GM23248 (cell line): ENCODE data around the gene COL18A1. TPM values are rescaled to one million over a fixed set of nuclear protein-coding genes. Genes with fewer than 3 reads are reported as not detected.

ENCODE experiments used
- DNase-seq: peaks from one replicate; pipeline ENCODE4 v3.0.0-alpha.2; 2015
- H2AFZ ChIP-seq: fragments of 200-600 bp; sonication (generic); 2 replicates; pipeline ENCODE4 v1.6.1; 2016; ENCODE audit warnings: antibody characterized with exemption
- H3F3A ChIP-seq: fragments of 200-600 bp; sonication (generic); 2 replicates; pipeline ENCODE4 v1.6.1; 2016; ENCODE audit warnings: mild to moderate bottlenecking, antibody characterized with exemption, mixed run types; ENCODE audit not compliant: insufficient read depth
- H3K27ac ChIP-seq: fragments of 200-600 bp; sonication (generic); 2 replicates; pipeline ENCODE4 v1.5.1; 2016; ENCODE audit warnings: mild to moderate bottlenecking
- H3K27me3 ChIP-seq: fragments of 200-600 bp; sonication (generic); replicated peaks from 2 replicates; pipeline ENCODE4 v1.6.1; 2016; ENCODE audit warnings: mild to moderate bottlenecking; ENCODE audit not compliant: insufficient read depth
- H3K36me3 ChIP-seq: fragments of 200-600 bp; sonication (generic); 2 replicates; pipeline ENCODE4 v1.6.1; 2016; ENCODE audit warnings: low read depth, mild to moderate bottlenecking
- H3K4me1 ChIP-seq: fragments of 200-600 bp; sonication (generic); 2 replicates; pipeline ENCODE4 v1.6.1; 2016; ENCODE audit warnings: mild to moderate bottlenecking; ENCODE audit not compliant: insufficient read depth
- H3K4me2 ChIP-seq: fragments of 200-600 bp; sonication (generic); one replicate; pipeline ENCODE4 v1.6.1; 2016; ENCODE audit warnings: mild to moderate bottlenecking; ENCODE audit not compliant: unreplicated experiment
- H3K4me3 ChIP-seq: fragments of 200-600 bp; sonication (generic); 2 replicates; pipeline ENCODE4 v1.5.1; 2016; ENCODE audit warnings: mild to moderate bottlenecking
- H3K79me2 ChIP-seq: fragments of 200-600 bp; sonication (generic); 2 replicates; pipeline ENCODE4 v1.6.1; 2016; ENCODE audit warnings: mild to moderate bottlenecking; ENCODE audit not compliant: insufficient read depth
- H3K9ac ChIP-seq: fragments of 200-600 bp; sonication (generic); 2 replicates; pipeline ENCODE4 v1.6.1; 2016; ENCODE audit warnings: mild to moderate bottlenecking
- H3K9me2 ChIP-seq: fragments of 200-600 bp; sonication (generic); 2 replicates; pipeline ENCODE4 v1.6.1; 2016; ENCODE audit warnings: mixed run types, mild to moderate bottlenecking, moderate library complexity; ENCODE audit not compliant: insufficient read depth
- H3K9me3 ChIP-seq: fragments of 200-600 bp; sonication (generic); one replicate; pipeline ENCODE4 v1.6.1; 2017; ENCODE audit warnings: low read depth
- H4K20me1 ChIP-seq: fragments of 200-600 bp; sonication (generic); 2 replicates; pipeline ENCODE4 v1.6.0; 2016; ENCODE audit not compliant: insufficient read depth
- EZH2 ChIP-seq: fragments of 200-600 bp; sonication (generic); IDR thresholded peaks from 2 replicates; pipeline ENCODE4 v1.6.1; 2018; ENCODE audit warnings: antibody characterized with exemption, mild to moderate bottlenecking; ENCODE audit not compliant: insufficient read depth, poor library complexity, severe bottlenecking
- EZH2phosphoT487 ChIP-seq: fragments of 200-600 bp; sonication (generic); IDR thresholded peaks from 2 replicates; pipeline ENCODE4 v1.6.1; 2018; ENCODE audit warnings: antibody characterized with exemption, moderate library complexity, mild to moderate bottlenecking, low read depth; ENCODE audit not compliant: insufficient read depth
- WGBS, 2 experiments: methylation state at CpG; one replicate each; pipeline ENCODE4 v1.1.6; 2015 to 2017; ENCODE audit warnings: low lambda C conversion rate in 2 of 2, low coverage in 1 of 2; ENCODE audit errors: missing lambda C conversion rate in 2 of 2; 5-methylcytosine and 5-hydroxymethylcytosine counted together
- in situ Hi-C: fragments of 300-500 bp; cut with MboI; formaldehyde crosslinking; loops from 2 replicates; pipeline ENCODE4 v1.15.0; 2020
- polyA plus RNA-seq: library from polyadenylated mRNA; unstranded; fragments of >200 nt; fragmentation: Nextera tagmentation; extraction: Ambion mirVana; gene quantifications from 2 replicates; pipeline ENCODE4 v1.2.1, GENCODE V29; 2016
- total RNA-seq: library from RNA; depleted of rRNA; stranded (reverse); fragments of >200 nt; shearing (Covaris generic); gene quantifications from 2 replicates; pipeline ENCODE4 v1.2.3, GENCODE V29; 2014

Gene COL18A1
- total and polyA plus RNA-seq, 2 experiments from 2014 or later: 1.7 to 30.5 TPM

DNA sequence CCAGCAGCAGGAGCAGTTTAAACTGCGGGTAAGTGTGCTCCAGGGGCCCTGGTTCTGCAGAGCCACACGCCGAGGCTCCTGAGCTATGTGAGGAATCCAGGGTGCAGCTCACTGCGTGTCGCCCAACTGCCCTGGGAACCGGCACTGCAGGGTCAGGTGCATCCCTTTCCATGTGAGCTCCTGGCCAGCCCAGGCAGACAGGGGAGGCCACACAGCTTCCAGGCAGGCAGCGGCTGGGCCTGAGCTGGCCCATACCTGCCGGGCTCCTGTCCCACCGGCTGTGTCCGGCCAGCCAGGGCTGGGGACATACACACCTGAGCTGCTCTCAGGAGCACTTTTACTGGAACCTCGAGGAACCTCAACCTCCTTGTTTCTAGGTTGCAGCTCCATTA is 18.6 kb upstream of the COL18A1 start:
- Histone ChIP-seq H3K9ac (no peak overlapping the region), H4K20me1 (no peaks in the 10 kb centered on the region), H3K27ac (no peak overlapping the region), H3K4me2 (peak overlapping the region; percentile 60), H3F3A (peaks cover 12% of the 10 kb centered on the region; the same call in 1 of the 2 replicates), H3K9me3 (no peaks in the 10 kb centered on the region), H2AFZ (no peak overlapping the region), H3K9me2 (no peaks in the 10 kb centered on the region), H3K4me3 (peak overlapping the region; percentile 22; the same call in 1 of the 2 replicates), H3K79me2 (no peaks in the 10 kb centered on the region), H3K4me1 (peaks cover 6% of the 10 kb centered on the region; the same call in 1 of the 2 replicates), H3K27me3 (no peaks in the 10 kb centered on the region), H3K36me3 (no peaks in the 10 kb centered on the region)
- no peak for TF ChIP-seq EZH2
- TF ChIP-seq EZH2phosphoT487: no peak
- WGBS, 2 experiments: 37 to 46% methylated on average over 11 of the region's 11 CpGs
- in situ Hi-C loops: no loop called here
- no peak for DNase-seq

DNA sequence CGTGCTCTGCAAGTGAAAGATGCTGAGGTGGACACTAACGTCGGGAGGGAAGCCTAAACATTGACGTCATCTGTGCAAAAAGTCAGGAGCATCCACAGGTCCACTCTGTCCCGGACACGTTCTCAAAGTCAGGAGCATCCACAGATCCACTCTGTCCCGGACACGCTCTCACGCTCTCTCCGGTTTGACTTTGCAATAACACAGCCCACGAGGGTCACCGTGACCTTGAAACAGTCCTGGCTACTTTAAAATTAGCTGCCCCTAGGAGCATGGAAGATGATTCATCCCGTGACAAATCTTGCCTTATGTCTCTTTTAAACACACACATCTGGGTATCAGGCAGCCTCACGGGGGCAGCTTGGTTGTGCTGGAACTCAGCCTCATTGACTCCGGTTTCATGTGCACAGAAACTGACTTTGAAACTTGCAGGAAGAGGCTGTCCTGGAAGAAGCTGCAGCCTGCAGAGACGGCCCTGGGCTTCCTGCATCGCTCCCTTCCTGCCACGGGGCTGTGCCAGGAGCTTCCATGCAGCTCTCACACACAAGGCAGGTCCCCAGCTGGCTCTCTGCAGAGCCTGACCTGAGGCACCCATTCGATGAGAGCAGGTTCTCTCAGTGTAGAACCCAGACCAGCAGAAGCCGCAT is 18.1 kb upstream of the COL18A1 start:
- Histone ChIP-seq H3K4me2 (peak overlapping the region; percentile 60), H3K9me3 (no peaks in the 10 kb centered on the region), H3K4me3 (peak overlapping the region; percentile 22; the same call in 1 of the 2 replicates), H3K4me1 (peaks cover 6% of the 10 kb centered on the region; the same call in 1 of the 2 replicates), H3K79me2 (no peaks in the 10 kb centered on the region), H3F3A (peaks cover 12% of the 10 kb centered on the region; the same call in 1 of the 2 replicates), H2AFZ (peak overlapping the region; percentile 39; the same call in 1 of the 2 replicates), H3K27me3 (no peaks in the 10 kb centered on the region), H4K20me1 (no peaks in the 10 kb centered on the region), H3K9me2 (no peaks in the 10 kb centered on the region), H3K9ac (peak overlapping the region; percentile 6; the same call in 1 of the 2 replicates), H3K27ac (no peak overlapping the region), H3K36me3 (no peaks in the 10 kb centered on the region)
- in situ Hi-C loops: no loop called here
- peak; percentile 93 for DNase-seq
- TF ChIP-seq EZH2 (no peak), EZH2phosphoT487 (no peak)
- WGBS, 2 experiments: 6 to 10% methylated on average over 17 to 20 of the region's 20 CpGs

DNA sequence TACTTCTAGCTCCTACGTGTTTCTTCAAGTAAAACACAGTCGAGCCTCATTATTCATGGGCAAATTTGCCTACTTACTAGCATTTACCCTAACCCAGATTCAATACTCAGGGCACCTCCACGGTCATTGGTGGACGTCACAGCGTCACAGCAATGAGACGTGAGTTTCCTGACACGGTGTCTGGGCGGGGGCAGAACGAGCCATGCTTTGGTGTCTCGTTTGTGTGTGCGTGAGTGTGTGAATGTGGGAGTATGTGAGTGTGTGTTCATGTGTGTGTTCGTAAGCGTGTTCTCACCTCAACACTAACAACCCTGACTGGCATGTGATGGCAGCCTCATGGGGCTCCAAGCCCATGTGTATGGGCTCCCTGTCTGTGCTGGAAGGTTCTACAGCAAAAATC is 17.5 kb upstream of the COL18A1 start:
- DNase-seq: no peak
- Histone ChIP-seq H3K9me2 (no peaks in the 10 kb centered on the region), H3K4me1 (peaks cover 6% of the 10 kb centered on the region; the same call in 1 of the 2 replicates), H3K9me3 (no peaks in the 10 kb centered on the region), H3K4me3 (no peak overlapping the region), H3K27me3 (no peaks in the 10 kb centered on the region), H3K27ac (no peak overlapping the region), H4K20me1 (no peaks in the 10 kb centered on the region), H3K36me3 (no peaks in the 10 kb centered on the region), H3K4me2 (peak overlapping the region; percentile 60), H2AFZ (peak overlapping the region; percentile 39; the same call in 1 of the 2 replicates), H3K79me2 (no peaks in the 10 kb centered on the region), H3F3A (peaks cover 12% of the 10 kb centered on the region; the same call in 1 of the 2 replicates), H3K9ac (peak overlapping the region; percentile 6; the same call in 1 of the 2 replicates)
- in situ Hi-C loops: no loop called here
- WGBS, 2 experiments: 88 to 94% methylated on average over 13 of the region's 13 CpGs
- TF ChIP-seq EZH2 (no peak), EZH2phosphoT487 (no peak)

DNA sequence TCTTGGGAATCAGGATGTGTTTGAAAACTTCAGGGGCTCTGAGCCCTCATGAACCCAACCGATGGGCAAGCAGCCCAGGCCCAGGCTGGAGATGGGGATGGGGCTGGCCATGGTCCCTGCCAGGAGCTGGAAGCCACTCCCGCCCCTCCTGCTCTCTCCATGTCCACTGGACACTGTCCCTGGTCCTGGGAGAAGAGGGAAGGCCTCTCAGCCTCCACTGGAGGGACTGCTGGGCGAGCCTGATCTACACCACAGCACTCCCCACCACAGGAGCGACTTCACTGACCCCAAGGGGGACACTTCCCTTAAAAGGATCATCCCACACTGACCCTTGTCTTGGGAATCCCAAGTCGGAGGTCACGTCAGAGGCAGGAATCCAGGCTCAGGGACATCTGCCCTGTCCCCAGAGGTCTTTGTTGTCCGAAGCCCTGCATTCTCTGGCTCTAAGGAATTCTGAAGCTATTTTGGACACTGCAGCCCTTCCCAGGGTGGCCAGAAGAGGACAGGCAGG is 16.9 kb upstream of the COL18A1 start:
- no peak overlapping the region for H3K4me3 ChIP-seq
- H3K27me3 ChIP-seq: no peaks in the 10 kb centered on the region
- no peaks in the 10 kb centered on the region for H3K9me3 ChIP-seq
- peaks cover 12% of the 10 kb centered on the region; the same call in 1 of the 2 replicates for H3F3A ChIP-seq
- in situ Hi-C loops: no loop called here
- no peaks in the 10 kb centered on the region for H4K20me1 ChIP-seq
- H3K36me3 ChIP-seq: no peaks in the 10 kb centered on the region
- no peak for DNase-seq
- no peaks in the 10 kb centered on the region for H3K79me2 ChIP-seq
- H3K9ac ChIP-seq: no peak overlapping the region
- H3K27ac ChIP-seq: no peak overlapping the region
- peaks cover 6% of the 10 kb centered on the region; the same call in 1 of the 2 replicates for H3K4me1 ChIP-seq
- WGBS, 2 experiments: 76 to 82% methylated on average over 7 of the region's 7 CpGs
- H2AFZ ChIP-seq: no peak overlapping the region
- H3K4me2 ChIP-seq: no peak overlapping the region
- TF ChIP-seq EZH2phosphoT487 (no peak), EZH2 (no peak)
- no peaks in the 10 kb centered on the region for H3K9me2 ChIP-seq
